ENCODE data around the gene PPOX.

The PPOX gene

GRCh38 chr1:161153682-161154337 is 12.4 kb upstream of the PPOX start, which contains the start of gene UFC1:
TSS of gene UFC1 (plus strand) at chr1:161153978. CDS start at chr1:161153998, 20 bp downstream.
- peak; percentile 90 for DNase-seq (ENCODE audit: low spot score)

- no peak for DNase-seq (ENCODE audit: low spot score)
Observed at GRCh38 chr1:161157867-161158266, 8.4 kb upstream of the PPOX start.

GRCh38 chr1:161158316-161159010 is 7.8 kb upstream of the PPOX start:
- DNase-seq (ENCODE audit: low spot score): no peak

- DNase-seq (ENCODE audit: low spot score): peak; percentile 85
Observed at GRCh38 chr1:161159087-161159912, 6.9 kb upstream of the PPOX start, which contains the start of gene USP21. TSS of gene USP21 (plus strand) at chr1:161159500. CDS start at chr1:161160641, 1,141 bp downstream.

GRCh38 chr1:161159913-161160243 is 6.3 kb upstream of the PPOX start:
- DNase-seq (ENCODE audit: low spot score): no peak

GRCh38 chr1:161160671-161161145 is 5.5 kb upstream of the PPOX start:
- DNase-seq (ENCODE audit: low spot score): no peak

- DNase-seq (ENCODE audit: low spot score): no peak
Observed at GRCh38 chr1:161161652-161162051, 4.6 kb upstream of the PPOX start.

- DNase-seq (ENCODE audit: low spot score): no peak
Observed at GRCh38 chr1:161162052-161162451, 4.2 kb upstream of the PPOX start.

- DNase-seq (ENCODE audit: low spot score): no peak
Observed at GRCh38 chr1:161162806-161163205, 3.4 kb upstream of the PPOX start.

- DNase-seq (ENCODE audit: low spot score): no peak
Observed at GRCh38 chr1:161163793-161164192, 2.4 kb upstream of the PPOX start.

GRCh38 chr1:161164901-161165610 is 1.2 kb upstream of the PPOX start:
- no peak for DNase-seq (ENCODE audit: low spot score)

GRCh38 chr1:161166669-161167548 is 683 bp downstream of the PPOX start:
- no peak for DNase-seq (ENCODE audit: low spot score)

GRCh38 chr1:161168906-161169305 is 2.7 kb downstream of the PPOX start:
- no peak for DNase-seq (ENCODE audit: low spot score)

GRCh38 chr1:161171191-161171590 is 5.0 kb downstream of the PPOX start:
- no peak for DNase-seq (ENCODE audit: low spot score)

- no peak for DNase-seq (ENCODE audit: low spot score)
Observed at GRCh38 chr1:161171696-161172095, 5.5 kb downstream of the PPOX start.

- DNase-seq (ENCODE audit: low spot score): no peak
Observed at GRCh38 chr1:161172349-161172748, 6.1 kb downstream of the PPOX start.

- DNase-seq (ENCODE audit: low spot score): no peak
Observed at GRCh38 chr1:161172776-161173376, 6.7 kb downstream of the PPOX start.

- DNase-seq (ENCODE audit: low spot score): no peak
Observed at GRCh38 chr1:161173711-161174110, 7.5 kb downstream of the PPOX start.

GRCh38 chr1:161174911-161175310 is 8.7 kb downstream of the PPOX start:
- no peak for DNase-seq (ENCODE audit: low spot score)

GRCh38 chr1:161175771-161176453 is 9.7 kb downstream of the PPOX start:
- DNase-seq (ENCODE audit: low spot score): no peak
